Omental fat pad (tissue), 4 donors: ENCODE measurements around the gene PRORP. TPM values are rescaled to one million over a fixed set of nuclear protein-coding genes. Genes with fewer than 3 reads are reported as not detected.
"Not testable (repeated sequence)": the region's sequence is repeated elsewhere in the genome, so short reads cannot be mapped to it uniquely, and the experiment has no call there.

Experiments
- ATAC-seq: fragments of 150-250 bp; one replicate; pipeline ENCODE4 v1.9.1; 2016; ENCODE audit warnings: mild to moderate bottlenecking, moderate library complexity; ENCODE audit not compliant: low FRiP score
- DNase-seq: peaks from one replicate; pipeline ENCODE4 v3.0.0-alpha.2; 2019; ENCODE audit warnings: low spot score
- CTCF ChIP-seq, 3 donors: fragments of 450-650 bp; IDR thresholded peaks; one replicate each; pipeline ENCODE4 v1.5.1; 2016 to 2017; ENCODE audit warnings: antibody characterized with exemption in 3 of 3, mild to moderate bottlenecking in 3 of 3, moderate library complexity in 2 of 3
- total RNA-seq, 4 donors: library from RNA; depleted of rRNA; stranded (reverse); fragments of >200 nt; gene quantifications; one replicate each; pipeline ENCODE4 v1.1.0, GENCODE V29; 2016

Gene PRORP
- total RNA-seq, 4 donors from 2014 or later = 19.4 to 31.4 (median 24.1) TPM

- no peak for TF ChIP-seq CTCF (IDR thresholded peaks at IDR 0.05)
- no peak for DNase-seq
- no peak for ATAC-seq
Measured at GRCh38 chr14:35088514-35088913, 33.8 kb upstream of the PRORP start.

GRCh38 chr14:35094645-35095044, 27.7 kb upstream of the PRORP start:
- not testable (repeated sequence) for ATAC-seq, DNase-seq

- no peak for DNase-seq
- ATAC-seq = no peak
- no peak for TF ChIP-seq CTCF (IDR thresholded peaks at IDR 0.05)
Measured at GRCh38 chr14:35107866-35108265, 14.5 kb upstream of the PRORP start.

GRCh38 chr14:35112641-35113040, 9.7 kb upstream of the PRORP start:
- ATAC-seq (no peak), DNase-seq (no peak)
- no peak for TF ChIP-seq CTCF (IDR thresholded peaks at IDR 0.05)

GRCh38 chr14:35113308-35113950, 8.9 kb upstream of the PRORP start:
- no peak for TF ChIP-seq CTCF (IDR thresholded peaks at IDR 0.05)
- ATAC-seq = no peak
- DNase-seq = no peak

- DNase-seq (no peak), ATAC-seq (no peak)
- no peak for TF ChIP-seq CTCF (IDR thresholded peaks at IDR 0.05)
Measured at GRCh38 chr14:35114036-35114435, 8.3 kb upstream of the PRORP start.

GRCh38 chr14:35116242-35116641, 6.1 kb upstream of the PRORP start:
- TF ChIP-seq CTCF (IDR thresholded peaks at IDR 0.05) = no peak
- ATAC-seq = no peak
- DNase-seq = no peak
